NCI-H345 (cell line): Measurements from ENCODE around the gene ACKR3.

Experiments used
- DNase-seq: peaks from one replicate; lab custom pipeline; 2025; lab: John Stamatoyannopoulos, UW

ACKR3 gene

GRCh38 chr2:236570081-236570868 lies 650 bp downstream of the ACKR3 start:
- no peak for DNase-seq

GRCh38 chr2:236571145-236571544 lies 1.5 kb downstream of the ACKR3 start:
- DNase-seq = no peak

DNA sequence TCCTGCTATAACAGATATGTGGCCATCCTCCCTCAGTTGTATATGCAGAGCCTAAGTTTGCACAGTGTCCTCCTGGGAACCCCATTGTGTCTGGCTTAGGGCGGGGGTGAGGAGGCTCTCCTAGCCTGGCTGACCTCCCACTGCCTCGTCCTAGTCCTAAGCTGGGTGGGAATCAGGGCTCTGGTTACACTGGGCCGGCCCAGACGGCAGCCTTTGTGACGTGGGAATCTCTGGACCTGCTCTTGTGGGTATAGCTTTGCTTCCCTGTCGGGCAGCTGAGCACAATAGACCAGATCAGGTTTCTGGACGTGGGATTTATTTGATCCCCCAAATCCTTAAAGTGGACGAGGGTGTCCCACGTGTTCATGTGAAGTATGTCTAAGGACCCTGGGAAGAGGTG lies 2.9 kb downstream of the ACKR3 start:
- no peak for DNase-seq

DNA sequence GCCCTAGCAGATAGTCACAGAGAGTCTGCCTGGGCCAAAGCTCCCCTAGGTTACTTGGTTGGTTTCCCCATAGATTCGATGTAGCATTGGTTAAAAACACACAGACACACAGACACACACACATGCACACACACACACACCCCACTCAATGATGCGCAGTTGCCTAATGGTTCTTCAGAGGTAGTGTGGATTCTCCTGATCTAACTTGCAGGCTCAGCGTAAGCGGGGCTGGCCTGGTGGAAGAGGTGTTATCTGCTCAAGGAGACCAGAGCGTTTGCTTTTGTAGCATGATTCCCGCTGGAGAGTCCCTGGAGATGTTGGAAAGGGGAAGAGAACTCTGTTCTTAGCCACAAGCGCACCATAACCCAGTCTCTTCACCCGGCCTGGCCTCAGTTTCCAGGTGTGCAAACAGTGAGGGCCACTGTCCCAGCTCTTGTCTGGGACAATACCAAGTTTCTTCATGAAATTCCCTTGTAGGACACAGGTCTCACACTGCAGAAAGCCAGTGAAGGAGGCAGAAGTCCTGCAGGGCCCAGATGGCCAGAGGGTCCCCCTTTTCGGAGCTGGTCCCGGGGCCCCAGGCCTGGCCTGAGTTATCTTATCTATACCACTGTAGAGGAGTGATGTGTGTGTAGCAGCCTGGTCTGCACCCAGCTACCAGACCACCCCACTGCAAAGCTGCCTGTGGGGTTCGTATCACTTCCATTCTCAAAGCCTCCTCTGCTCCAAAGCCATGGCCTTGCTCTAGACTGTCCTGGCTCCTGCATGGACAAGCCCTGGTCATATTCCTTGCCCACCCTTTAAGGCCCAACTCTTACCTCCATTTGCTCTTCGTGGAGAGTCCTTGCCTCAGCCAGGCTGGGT lies 3.7 kb downstream of the ACKR3 start:
- DNase-seq = no peak

DNA sequence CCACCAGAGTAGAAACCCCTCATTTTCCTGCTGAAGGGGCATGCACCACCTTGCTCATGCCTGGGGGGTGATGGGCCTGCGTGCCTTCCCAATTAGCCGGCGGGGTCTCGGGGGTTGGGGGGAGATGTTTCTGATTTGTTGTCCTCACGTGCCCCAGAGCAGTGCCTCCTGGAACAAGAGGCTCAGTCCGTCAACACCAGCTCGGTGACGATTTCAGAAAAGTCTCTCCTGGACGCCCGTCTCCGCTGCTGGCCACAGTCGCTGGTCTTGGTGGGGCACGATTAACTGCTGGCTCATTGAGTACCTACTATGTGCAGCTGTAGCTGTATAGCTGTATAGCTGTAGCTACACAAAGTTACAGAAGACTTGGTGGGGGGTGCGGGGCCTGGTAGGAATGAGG lies 4.4 kb downstream of the ACKR3 start:
- no peak for DNase-seq

DNA sequence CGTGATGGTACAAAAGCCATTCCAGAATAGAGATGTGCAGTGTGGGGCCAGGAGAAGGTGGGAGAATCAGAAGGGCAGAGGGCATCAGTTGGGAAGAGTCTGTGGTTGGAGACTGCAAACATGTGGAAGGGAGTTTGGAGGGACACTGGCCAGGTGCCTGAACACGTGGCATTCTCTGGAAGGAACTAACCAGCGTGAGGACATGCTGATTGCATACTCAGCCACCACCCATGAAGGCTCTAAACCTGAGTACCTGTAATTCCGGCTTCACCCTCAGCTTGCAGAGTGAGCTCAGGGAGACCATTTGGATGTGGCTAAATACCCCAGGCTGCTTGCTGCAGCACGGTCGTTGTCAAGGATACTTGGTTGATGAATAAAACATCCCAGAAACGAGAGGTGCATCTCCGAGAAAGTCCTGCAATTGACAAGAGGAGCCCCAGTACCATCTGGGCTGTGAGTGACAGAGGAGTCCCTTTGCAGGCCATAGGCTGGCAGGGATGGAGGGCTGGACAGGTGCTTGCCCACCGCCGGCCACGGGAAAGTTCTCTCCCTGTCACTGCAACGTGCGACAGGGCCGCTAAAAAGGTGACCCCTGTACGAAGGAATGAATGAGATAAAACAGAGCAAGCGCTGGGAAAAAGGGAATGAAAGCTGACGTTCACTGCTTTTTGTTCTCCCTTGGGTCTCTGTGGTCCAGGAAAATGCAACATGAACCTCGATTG lies 5.0 kb downstream of the ACKR3 start:
- DNase-seq = no peak

- no peak for DNase-seq
These were observed 5.9 kb downstream of the ACKR3 start for GRCh38 chr2:236575510-236575909.

DNA sequence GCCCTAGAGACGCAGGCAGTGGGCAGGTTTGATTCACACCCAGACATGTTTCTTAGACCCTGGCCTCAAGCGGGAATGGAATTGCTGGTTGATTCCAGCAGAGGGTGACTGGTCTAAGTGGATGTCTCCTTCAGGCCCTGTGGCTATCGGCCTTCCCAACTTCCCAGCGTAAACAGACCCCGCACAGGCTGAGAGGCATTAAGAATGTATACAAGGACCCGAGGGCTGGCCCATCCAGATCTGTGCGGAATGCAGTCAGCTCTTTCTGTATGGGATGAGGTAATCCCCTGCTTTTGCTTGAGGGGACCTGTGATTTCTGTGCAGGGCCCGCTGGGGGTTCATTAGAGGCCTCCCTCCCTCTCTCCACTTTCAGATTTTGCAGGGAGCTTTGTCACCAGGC lies 6.5 kb downstream of the ACKR3 start:
- DNase-seq = no peak

DNA sequence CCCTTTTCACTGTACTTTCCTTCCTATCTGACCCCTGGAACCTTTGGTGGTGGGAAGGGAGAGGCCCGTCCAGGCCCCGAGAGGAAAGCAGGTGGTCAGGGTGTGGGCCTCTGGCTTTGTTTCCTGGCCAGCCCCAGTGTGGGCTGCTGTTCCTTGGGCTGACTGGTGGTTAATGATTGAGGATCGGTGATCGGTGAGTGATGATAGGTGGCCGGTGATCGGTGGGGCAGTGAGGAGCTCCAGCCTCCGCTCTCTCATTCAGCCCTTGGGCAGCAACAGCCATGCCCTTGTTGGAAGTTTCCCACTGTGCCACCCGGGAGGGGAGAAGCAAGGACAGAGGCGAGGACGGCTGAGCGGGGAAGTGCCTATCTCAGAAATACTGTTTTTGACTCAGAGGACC lies 7.3 kb downstream of the ACKR3 start:
- no peak for DNase-seq

DNA sequence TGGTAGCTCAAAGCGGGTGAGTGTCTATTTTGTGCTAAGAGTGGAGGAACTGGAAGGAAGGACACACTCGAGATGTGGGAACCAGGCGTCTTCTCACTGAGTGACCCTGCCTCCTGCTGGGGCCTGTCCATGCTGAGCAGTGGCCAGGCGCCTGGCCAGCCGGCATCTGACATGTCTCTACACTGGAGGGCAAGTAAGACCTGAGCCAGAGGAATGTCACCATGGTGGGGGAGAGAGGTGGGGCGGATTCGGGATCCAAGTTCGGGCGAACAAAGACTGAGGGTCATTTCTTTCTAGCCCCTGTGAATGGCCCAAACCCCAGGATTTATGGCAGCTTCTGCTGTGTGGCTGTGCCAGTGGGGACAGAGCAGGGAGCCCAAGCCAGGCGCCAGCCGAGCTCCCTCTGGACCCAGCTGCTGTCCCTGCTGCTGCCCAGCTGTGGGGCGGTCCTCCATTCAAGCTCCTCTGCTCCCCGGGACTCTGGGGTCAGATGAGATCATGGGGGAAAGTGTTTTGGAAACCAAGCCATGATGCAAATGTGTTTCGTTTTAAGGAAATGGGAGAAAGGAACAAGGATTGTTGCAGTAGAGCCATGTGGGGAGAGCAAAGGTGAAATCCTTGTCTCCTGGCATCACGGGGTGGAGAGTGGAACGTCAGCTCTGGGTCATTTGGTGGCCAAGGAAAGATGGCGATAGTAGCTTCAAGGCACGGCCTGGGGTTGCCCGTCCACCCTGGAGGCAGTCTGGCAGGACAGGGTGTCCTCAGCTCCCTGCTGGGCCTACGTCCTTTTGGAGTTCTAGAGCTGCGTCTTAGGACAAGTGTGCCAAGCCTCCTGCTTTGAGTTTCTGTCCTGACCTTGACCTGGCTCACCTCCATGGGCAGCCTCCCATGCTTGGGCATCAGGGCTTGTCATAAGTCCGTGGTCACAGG lies 8.1 kb downstream of the ACKR3 start:
- no peak for DNase-seq

- no peak for DNase-seq
These were observed 8.8 kb downstream of the ACKR3 start for GRCh38 chr2:236578411-236578846.

- DNase-seq = no peak
These were observed 9.6 kb downstream of the ACKR3 start for GRCh38 chr2:236579048-236579745.

- DNase-seq = no peak
These were observed 10.2 kb downstream of the ACKR3 start for GRCh38 chr2:236579746-236580315.

DNA sequence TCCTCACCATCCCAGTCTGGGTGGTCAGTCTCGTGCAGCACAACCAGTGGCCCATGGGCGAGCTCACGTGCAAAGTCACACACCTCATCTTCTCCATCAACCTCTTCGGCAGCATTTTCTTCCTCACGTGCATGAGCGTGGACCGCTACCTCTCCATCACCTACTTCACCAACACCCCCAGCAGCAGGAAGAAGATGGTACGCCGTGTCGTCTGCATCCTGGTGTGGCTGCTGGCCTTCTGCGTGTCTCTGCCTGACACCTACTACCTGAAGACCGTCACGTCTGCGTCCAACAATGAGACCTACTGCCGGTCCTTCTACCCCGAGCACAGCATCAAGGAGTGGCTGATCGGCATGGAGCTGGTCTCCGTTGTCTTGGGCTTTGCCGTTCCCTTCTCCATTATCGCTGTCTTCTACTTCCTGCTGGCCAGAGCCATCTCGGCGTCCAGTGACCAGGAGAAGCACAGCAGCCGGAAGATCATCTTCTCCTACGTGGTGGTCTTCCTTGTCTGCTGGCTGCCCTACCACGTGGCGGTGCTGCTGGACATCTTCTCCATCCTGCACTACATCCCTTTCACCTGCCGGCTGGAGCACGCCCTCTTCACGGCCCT lies 11.2 kb downstream of the ACKR3 start:
- no peak for DNase-seq

- DNase-seq = no peak
These were observed 11.9 kb downstream of the ACKR3 start for GRCh38 chr2:236581546-236581945.

DNA sequence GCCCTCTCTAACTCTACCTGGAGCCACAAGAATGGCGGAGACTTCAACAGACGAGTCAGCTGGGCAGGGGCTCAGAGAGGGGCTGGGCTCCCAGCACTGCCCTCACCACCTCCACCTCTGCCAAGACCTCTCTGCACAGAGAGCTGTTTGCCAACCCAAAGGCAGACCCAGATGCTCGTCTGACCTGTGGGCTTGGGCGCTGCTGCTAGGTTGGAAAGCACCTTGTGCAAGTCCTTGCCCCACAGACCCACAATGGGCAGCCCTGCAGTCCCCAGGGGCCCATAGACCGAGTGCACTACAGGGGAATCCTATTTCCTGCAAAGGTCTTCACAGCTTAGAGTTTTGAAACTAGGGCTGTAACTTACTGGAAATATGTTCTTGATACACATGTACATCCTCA lies 13.3 kb downstream of the ACKR3 start:
- no peak for DNase-seq

DNA sequence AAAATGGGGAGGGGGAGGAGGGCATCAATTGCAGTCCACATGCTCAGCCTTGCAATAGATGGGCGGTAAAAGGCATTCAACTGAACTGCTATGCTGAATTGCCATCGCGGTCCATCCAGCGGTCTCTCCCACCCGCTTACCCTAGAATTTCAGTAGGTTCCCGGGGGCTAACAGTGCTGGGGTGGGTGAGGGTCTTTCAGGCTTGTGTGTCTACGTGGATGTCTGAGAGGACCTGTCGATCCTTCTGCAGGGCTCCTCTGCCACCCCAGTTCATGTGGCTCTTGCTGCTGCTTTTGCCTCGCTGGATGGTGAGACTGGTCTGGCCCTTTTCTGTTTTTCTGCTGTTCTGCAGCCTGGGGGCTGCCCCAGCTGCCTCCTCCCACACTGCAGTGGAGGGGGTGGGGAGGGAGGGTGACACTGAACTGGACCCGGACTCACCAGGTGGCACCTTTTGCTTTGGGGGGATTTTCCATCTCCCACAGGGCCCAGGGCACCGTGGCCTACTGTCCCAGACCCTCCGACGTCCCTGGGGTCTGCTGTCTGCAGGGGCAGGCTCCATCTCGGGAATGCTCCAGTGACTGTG lies 14.1 kb downstream of the ACKR3 start:
- no peak for DNase-seq

DNA sequence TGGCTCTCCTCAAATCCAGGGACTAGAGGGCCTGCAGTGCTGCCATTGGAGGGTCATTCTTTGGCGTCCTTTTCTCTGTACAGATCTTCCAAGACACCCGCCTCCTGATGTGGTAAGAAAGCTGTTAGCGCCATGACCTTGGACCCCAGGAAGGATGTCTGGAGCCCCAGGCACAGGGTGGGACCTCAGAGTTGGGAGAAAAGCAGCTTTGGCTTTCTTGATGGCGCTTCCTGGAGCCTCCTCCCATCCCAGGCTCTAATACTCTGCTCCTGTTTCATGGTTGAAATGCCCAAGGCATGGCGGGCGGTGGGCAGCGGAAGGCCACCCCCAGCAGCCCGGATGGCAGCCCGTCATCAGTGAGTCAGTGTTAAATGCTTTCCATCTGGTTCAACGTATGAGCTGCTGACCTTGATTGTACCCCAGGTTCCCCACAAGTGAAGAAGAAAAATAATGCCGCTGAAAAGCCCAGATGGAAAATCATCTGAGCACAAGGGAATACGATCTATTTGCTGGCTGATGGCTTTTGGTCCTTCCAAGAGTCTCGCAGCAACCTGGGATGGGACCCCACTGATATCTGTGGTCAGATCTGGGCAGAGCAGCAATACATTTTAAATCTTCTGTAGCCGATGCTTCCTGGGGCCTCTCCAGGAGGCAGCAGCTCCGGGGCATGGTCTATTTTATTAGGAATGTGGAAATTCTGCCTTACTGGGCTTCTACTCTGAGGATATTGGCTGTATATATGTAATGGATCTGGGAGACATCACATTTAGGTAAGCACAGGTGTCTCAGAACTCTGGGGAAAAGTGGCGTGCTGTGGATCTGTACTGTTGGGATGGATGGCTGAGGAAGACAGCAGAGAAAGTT lies 15.1 kb downstream of the ACKR3 start:
- no peak for DNase-seq

GRCh38 chr2:236585966-236586365 lies 16.3 kb downstream of the ACKR3 start:
- no peak for DNase-seq
